IPS DF 6.9 (cell line): Measurements from ENCODE around the gene CHD6.

Experiments
- DNase-seq: peaks from one replicate; pipeline ENCODE4 v3.0.0-alpha.2; 2013; ENCODE audit warnings: low read depth, low spot score
- H3K27ac ChIP-seq: one replicate; pipeline ENCODE4 v1.5.1; 2013; ENCODE audit warnings: low read length, control low read depth
- H3K27me3 ChIP-seq: 2 replicates; pipeline ENCODE4 v1.6.1; 2013; ENCODE audit warnings: mild to moderate bottlenecking, low read length; ENCODE audit not compliant: control insufficient read depth, insufficient read depth
- H3K36me3 ChIP-seq: 2 replicates; pipeline ENCODE4 v1.6.1; 2013; ENCODE audit warnings: low read length; ENCODE audit not compliant: control insufficient read depth, insufficient read depth
- H3K4me1 ChIP-seq: 2 replicates; pipeline ENCODE4 v1.6.1; 2013; ENCODE audit warnings: low read length; ENCODE audit not compliant: control insufficient read depth, insufficient read depth
- H3K4me3 ChIP-seq: 2 replicates; pipeline ENCODE4 v1.5.1; 2013; ENCODE audit warnings: mild to moderate bottlenecking, low read length
- H3K9me3 ChIP-seq: 2 replicates; pipeline ENCODE4 v1.6.1; 2013; ENCODE audit warnings: low read length, inconsistent platforms; ENCODE audit not compliant: control insufficient read depth, insufficient read depth
- WGBS: extraction: QIAGEN DNeasy Blood & Tissue Kit; methylation state at CpG from one replicate; pipeline ENCODE4 v1.1.7; 2013; ENCODE audit warnings: mixed read lengths, missing lambda C conversion rate; ENCODE audit not compliant: insufficient read length, insufficient coverage; 5-methylcytosine and 5-hydroxymethylcytosine counted together

Gene CHD6

DNA sequence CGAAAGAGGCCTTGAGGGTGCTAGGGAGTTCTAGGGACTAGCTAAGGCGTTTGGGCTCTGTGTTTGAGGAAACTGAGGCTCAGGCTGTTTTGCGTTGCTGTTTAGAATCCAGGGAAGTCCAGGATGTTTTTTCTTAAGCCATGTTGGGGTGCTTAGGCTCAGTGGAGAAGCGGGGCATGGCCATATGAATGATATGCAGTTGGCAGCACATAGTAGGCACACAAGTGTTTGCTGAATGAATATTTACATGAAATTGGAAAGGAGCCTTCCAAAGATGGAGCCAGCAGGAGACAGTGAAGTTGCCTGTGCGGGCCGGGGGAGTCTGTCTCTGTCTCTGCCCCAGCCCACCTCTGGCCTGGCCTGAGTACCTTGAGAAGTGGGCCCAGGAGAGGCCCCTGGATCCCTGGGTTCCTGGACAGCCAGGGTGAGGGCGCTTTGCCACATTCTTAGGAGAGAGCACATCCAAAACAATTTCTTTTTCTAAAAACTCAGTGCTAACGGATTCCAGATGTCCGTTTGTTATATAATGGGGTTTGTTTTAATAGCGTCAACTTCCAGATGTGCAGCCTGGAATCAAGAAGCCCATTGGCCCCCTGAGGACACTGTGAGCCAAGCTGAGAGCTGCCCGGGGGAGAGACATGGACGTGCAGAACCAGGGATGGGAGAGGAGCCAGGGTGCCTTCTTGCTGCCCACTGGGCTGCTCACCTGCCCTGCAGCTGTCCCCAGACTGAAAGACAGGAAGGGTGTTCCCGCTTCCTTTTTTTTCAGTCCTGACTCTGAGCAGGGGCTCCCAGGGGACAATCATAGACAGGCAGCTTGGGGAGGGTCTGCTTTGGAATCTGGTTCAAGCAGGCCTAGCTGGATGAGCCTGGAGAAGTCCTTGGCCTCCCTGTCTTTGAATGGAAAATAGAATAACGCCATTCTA lies 231.4 kb downstream of the CHD6 start:
- H3K4me3 ChIP-seq: no peak overlapping the region
- no CpG with 5 or more reads among the region's 14 CpGs for WGBS

DNA sequence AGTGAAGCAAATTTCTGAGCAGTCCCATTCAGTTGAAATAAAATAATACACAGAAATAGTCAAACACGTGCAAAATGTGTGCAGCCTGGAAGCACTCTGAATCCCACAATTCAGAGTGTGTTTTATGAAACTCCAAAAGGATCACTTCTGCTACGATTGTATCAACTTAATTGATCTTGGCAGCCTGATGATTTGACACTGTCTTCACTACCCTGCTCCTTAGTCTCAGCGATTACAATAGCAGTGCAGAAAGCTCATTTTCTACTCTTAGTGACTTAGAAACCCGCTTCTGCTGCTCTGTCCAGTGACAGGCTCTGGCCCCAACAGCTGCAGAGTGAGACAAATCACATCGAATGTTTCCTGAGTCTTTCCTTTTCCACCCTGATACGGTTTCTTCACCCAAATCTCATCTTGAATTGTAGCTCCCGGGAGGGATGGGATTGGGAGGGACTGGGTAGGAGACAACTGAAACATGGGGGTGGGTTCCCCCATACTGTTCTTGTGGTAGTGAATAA lies 235.3 kb downstream of the CHD6 start:
- no peaks in the 10 kb centered on the region for H3K27me3 ChIP-seq
- H3K27ac ChIP-seq: no peak overlapping the region
- no peak overlapping the region for H3K4me3 ChIP-seq
- H3K36me3 ChIP-seq: no peaks in the 10 kb centered on the region
- H3K9me3 ChIP-seq: no peaks in the 10 kb centered on the region
- no peaks in the 10 kb centered on the region for H3K4me1 ChIP-seq
- no CpG with 5 or more reads among the region's 7 CpGs for WGBS
- no peak for DNase-seq

More for the DNA sequence above, 231.4 kb downstream of the CHD6 start:
- DNase-seq: no peak
- Histone ChIP-seq H3K36me3 (no peaks in the 10 kb centered on the region), H3K27me3 (no peaks in the 10 kb centered on the region), H3K4me1 (no peaks in the 10 kb centered on the region), H3K27ac (no peak overlapping the region), H3K9me3 (no peaks in the 10 kb centered on the region)

DNA sequence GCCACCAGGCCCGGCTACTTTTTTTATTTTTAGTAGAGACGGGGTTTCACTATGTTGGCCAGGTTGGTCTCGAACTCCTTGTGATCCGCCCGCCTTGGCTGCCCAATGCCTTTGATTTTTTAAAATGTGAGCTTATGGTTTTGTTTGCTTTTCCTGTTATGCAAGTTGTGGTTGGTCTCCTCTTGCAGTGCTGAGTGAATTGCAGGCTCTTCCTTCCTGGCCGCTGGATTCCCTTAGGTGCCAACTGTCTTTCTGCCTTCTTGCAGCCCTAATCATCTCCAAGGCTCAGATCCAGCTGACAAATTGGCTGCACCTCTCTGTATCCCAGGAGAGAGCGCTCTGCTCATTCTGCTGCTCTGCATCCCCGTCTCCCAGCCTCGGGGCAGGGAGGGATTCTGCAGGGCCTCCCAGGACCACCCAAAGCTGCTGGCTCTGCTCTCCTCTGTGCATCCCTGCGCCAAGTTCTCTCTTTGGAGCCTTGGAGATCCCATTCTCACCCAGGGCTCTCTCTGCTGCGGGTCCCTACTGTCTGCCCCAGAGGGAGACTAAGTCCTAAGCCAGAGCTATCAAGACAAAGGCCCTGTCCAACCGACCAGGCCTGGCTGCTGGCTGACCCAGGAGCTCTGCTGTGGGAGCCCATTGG lies 237.5 kb downstream of the CHD6 start:
- H3K9me3 ChIP-seq: no peaks in the 10 kb centered on the region
- no peak for DNase-seq
- H3K27me3 ChIP-seq: no peaks in the 10 kb centered on the region
- no peaks in the 10 kb centered on the region; the same call in 1 of the 2 replicates for H3K4me1 ChIP-seq
- H3K4me3 ChIP-seq: no peak overlapping the region
- no peak overlapping the region for H3K27ac ChIP-seq
- H3K36me3 ChIP-seq: no peaks in the 10 kb centered on the region
- no CpG with 5 or more reads among the region's 12 CpGs for WGBS

DNA sequence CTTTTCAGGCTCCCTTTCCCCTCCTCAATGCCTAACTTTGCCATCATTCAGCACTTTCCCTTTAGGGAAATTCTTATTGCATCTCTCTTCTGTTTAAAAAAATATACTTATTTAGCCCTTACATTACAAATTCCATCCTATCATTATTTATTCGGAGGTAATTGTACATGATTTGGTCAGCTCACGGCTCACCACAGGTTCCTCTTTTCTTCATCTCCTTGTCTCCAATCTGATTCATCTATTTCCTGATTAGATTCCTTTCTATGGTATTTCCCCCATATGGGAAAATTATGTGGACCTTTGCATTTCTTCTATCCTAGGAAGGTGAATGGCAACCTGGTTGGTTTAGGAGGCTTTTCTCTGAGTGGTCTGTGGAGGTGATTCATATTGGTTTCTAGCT lies 238.6 kb downstream of the CHD6 start:
- WGBS: no CpG with 5 or more reads among the region's 2 CpGs
- Histone ChIP-seq H3K4me3 (no peak overlapping the region), H3K27me3 (no peaks in the 10 kb centered on the region), H3K4me1 (no peaks in the 10 kb centered on the region; the same call in 1 of the 2 replicates), H3K27ac (no peak overlapping the region), H3K9me3 (no peaks in the 10 kb centered on the region), H3K36me3 (no peaks in the 10 kb centered on the region)
- no peak for DNase-seq

DNA sequence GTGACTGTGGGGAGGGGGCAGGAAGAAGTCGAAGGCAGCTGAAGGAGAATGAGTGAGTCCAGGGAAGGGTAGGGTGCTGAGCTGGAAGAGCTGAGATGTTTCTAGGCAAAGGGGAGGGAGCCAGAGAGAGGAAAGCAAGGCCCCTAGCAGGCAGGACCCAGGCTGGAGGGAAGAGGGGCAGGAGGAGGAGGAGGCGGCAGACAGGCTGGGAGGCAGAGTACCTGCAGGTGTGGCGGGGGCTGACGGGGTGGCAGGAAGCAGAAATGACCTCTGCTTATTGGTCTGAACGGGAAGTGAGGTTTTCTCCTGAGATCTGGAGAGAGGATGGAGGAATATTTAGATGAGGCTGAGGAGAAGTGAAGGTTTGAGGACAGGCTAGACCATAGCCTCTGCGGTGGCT lies 240.9 kb downstream of the CHD6 start:
- Histone ChIP-seq H3K27me3 (no peaks in the 10 kb centered on the region), H3K36me3 (no peaks in the 10 kb centered on the region), H3K4me3 (no peak overlapping the region), H3K4me1 (no peaks in the 10 kb centered on the region; the same call in 1 of the 2 replicates), H3K9me3 (no peaks in the 10 kb centered on the region), H3K27ac (no peak overlapping the region)
- no CpG with 5 or more reads among the region's 6 CpGs for whole genome bisulfite sequencing
- no peak for DNase-seq

DNA sequence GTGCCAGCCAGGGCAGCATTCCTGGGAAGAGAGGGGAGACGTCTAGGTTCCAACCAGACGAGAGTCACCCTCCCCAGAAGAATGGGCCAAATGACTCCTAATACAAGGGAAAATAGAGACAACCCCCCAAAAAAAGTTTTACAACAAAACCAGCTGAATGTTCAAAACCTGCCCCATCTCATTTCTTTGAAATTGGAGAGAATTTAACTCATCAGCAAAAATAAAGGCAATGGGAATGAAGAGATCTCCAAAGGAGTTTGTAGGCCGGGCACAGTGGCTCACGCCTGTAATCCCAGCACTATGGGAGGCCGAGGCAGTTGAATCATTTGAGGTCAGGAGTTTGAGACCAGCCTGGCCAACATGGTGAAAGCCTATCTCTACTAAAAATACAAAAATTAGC lies 241.8 kb downstream of the CHD6 start:
- Histone ChIP-seq H3K27ac (no peak overlapping the region), H3K4me3 (no peak overlapping the region), H3K4me1 (no peaks in the 10 kb centered on the region; the same call in 1 of the 2 replicates), H3K27me3 (no peaks in the 10 kb centered on the region), H3K36me3 (no peaks in the 10 kb centered on the region), H3K9me3 (peaks cover under 1% of the 10 kb centered on the region; the same call in 1 of the 2 replicates)
- no peak for DNase-seq
- WGBS: no CpG with 5 or more reads among the region's 5 CpGs

DNA sequence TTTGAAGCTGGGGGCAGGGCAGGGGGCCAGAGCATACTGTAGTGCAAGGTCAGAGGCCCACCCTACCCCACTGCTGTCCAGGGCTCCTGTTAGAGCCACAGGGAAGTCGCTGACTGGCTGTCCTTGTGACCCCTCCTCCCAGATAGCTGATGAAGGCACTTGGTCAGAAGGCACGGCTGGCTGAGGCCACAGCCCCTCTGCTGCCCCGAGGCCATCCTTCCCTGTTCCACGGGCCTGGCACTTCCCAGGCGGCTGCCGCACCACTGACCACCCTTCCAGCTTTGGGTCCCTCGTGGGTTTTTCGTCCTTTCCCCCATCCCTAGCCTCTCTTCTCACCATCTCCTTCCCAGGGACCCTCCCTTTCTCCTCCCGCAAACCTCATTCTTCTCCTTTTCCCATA lies 242.3 kb downstream of the CHD6 start:
- Histone ChIP-seq H3K4me1 (no peaks in the 10 kb centered on the region; the same call in 1 of the 2 replicates), H3K4me3 (no peak overlapping the region), H3K36me3 (no peaks in the 10 kb centered on the region), H3K27me3 (no peaks in the 10 kb centered on the region), H3K9me3 (peaks cover 2% of the 10 kb centered on the region), H3K27ac (no peak overlapping the region)
- DNase-seq: no peak
- WGBS: no CpG with 5 or more reads among the region's 9 CpGs

DNA sequence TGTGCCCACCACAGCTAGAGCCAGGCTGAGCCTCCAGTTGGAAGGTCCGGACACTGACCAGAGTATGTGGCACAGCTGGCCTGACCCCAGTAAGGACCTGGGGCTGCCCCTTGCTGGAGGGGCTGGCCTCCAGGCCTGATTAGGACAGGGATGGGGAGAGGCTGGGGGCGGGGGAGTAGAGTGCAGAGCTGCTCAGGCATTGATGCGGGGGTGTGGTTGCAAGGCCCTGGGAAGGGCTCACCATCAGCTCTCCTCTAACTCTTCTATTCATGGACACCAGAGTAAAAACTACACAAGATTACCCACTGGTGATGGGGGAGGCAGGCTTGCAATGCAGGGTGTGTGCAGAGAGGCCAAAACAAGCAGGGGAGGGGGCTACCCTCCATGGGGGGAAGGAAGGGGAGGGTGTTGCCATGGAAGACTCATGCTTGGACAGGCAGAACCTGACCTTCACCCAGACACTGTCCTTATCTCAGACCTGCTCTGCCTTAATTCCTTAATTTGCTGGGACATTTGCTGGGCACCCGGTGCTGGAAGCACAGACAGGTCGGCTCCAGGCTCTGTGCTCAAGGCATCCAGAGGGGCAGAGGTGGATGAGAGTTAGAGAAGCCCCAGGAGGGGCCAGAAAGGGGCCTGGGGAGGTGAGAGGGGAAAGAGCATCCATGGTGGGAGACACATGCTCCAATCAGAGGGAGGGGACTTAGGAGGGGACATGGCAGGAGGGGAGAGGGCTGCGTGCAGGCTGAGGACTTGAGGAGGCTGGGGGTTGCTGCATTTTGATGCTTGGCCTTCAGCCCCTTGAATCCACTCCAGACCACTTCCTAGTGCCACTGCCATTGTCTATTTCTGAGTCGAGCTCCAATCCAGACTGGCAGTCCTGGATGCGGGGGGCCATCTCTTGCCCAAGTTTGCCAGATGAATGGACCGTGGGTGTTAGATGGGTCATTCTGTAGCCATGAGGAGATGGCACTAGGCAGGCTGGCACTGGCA lies 244.0 kb downstream of the CHD6 start:
- no peak overlapping the region for H3K4me3 ChIP-seq
- DNase-seq: no peak
- H3K4me1 ChIP-seq: no peaks in the 10 kb centered on the region; the same call in 1 of the 2 replicates
- no peak overlapping the region for H3K27ac ChIP-seq
- peaks cover 3% of the 10 kb centered on the region for H3K9me3 ChIP-seq
- no peaks in the 10 kb centered on the region for H3K36me3 ChIP-seq
- H3K27me3 ChIP-seq: peaks cover 2% of the 10 kb centered on the region; the same call in 1 of the 2 replicates
- WGBS: no CpG with 5 or more reads among the region's 9 CpGs

DNA sequence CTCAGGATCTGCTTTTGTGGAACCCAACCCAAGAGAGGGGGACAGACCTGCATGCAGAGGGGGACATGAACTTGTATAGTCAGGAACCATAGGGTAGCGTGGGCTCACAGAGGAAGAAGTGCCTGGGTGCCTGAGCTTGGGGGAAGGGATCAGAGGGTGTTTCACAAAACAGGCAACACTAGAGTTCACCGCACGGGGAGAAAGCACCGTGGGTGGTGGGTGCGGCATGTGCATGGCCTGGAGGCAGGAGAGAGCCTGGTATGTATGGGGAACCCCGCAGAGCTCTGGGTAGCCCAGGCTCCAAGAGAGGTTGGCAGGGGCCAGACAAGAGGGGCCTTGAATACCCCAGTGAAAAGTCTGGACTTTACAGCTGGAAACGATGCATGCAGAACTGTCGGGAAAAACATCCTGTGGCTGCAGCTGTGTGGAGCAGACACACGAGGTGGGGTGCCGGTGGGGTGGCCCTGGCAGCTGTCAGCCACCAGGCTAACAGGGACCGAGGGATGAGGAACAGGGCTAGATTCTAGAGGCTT lies 244.9 kb downstream of the CHD6 start:
- Histone ChIP-seq H3K4me3 (no peak overlapping the region), H3K9me3 (peaks cover 3% of the 10 kb centered on the region), H3K27ac (no peak overlapping the region), H3K4me1 (no peaks in the 10 kb centered on the region; the same call in 1 of the 2 replicates), H3K36me3 (no peaks in the 10 kb centered on the region), H3K27me3 (peaks cover 2% of the 10 kb centered on the region; the same call in 1 of the 2 replicates)
- no peak for DNase-seq
- WGBS: no CpG with 5 or more reads among the region's 11 CpGs
